ENCODE results near the gene SFRP4. TPM values are rescaled to one million over a fixed set of nuclear protein-coding genes. Genes with fewer than 3 reads are reported as not detected.
A peak's percentile ranks its signal among the peaks of the same experiment; 100 is the strongest.

SFRP4 gene
- total and polyA plus RNA-seq, 9 of the 15 experiments (the other 6 are each of a cell fraction or from before 2014, with no cell fraction given) = not detected

DNA sequence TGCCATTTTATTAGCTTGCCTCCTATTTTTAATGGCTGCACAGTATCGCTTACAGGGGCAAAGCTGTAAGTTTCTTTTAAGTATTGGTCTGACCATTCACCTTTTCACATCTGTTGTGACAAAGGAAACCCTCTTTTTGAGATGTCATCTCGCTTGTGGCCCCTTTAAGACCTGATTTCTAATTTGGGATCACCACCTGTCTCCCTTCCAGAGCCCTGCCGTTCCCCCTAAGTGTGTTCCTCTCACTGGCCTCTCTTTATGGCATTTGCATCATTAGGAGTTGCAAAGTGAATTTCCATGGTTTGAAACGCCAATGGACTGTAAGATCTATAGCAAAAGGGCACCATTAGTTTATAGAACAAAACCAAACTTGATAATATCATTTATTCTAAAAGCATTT is 5.3 kb upstream of the SFRP4 start (continued):
- TF ChIP-seq, protein P1, sequence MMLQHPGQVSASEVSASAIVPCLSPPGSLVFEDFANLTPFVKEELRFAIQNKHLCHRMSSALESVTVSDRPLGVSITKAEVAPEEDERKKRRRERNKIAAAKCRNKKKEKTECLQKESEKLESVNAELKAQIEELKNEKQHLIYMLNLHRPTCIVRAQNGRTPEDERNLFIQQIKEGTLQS (IDR thresholded peaks at IDR 0.05) = no peak
- TF ChIP-seq, protein P1 (CRISPR knock-in tag; conservative IDR thresholded peaks at IDR 0.05) = no peak
- TF ChIP-seq ZBTB17 (CRISPR knock-in tag; IDR thresholded peaks at IDR 0.05) (no peak), RUNX1 (IDR thresholded peaks at IDR 0.05; ENCODE audit: low read depth) (no peak), RAD51 (IDR thresholded peaks at IDR 0.05; ENCODE audit: borderline replicate concordance, low read depth) (no peak)

DNA sequence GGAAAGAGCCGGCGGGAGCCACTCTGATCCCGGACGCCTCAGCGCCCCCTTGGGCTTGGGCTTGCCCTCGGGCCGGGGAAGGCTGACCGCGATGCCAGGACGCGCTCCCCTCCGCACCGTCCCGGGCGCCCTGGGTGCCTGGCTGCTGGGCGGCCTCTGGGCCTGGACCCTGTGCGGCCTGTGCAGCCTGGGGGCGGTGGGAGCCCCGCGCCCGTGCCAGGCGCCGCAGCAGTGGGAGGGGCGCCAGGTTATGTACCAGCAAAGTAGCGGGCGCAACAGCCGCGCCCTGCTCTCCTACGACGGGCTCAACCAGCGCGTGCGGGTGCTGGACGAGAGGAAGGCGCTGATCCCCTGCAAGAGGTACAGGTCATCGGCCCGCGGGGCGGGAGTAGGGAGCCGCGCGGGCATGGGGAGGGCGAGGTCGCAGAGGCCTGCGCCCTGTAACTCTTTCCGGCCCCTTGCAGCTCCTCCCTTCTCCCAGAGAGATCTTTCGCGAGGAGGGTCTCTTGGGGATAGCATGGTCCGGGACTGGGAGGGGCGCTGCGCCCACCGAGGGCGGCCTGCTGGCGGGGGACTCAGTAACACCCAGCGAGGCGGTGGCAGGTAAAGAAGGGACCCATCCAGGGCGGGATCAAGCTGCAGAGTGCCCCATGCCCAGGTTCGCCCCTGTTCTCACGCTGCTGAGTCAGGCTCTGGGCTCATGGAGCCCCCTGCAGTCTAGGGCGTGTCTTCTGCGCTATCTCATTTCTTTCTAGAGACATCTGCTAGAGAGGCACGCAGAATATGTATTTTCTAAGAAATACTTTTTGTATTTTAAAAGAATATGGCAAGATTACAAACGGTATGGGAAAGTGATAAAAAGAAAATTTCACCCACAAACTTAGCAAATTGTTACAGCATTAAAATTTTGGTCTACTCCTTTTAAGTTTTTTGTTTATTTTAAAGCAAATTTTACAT is 4.5 kb upstream of the SFRP4 start:
- WGBS (ENCODE audit: insufficient coverage, low coverage, missing lambda C conversion rate) = 54% methylated on average over 37 of the region's 63 CpGs
- H4K20me1 ChIP-seq (replicated peaks; ENCODE audit: control insufficient read depth, insufficient read depth, low read length) = no peaks in the 10 kb centered on the region
- peak overlapping the region; percentile 94 for H2AFZ ChIP-seq (ENCODE audit: low read depth, low read length)
- peak overlapping the region; percentile 31 to 34 for H3K9ac ChIP-seq (ENCODE audit: insufficient read depth in 1 of 2, low read depth in 2 of 2, low read length in 2 of 2)
- no TSS peak for BruUV-seq (replicated peaks)
- POLR2A ChIA-PET = no interaction called here
- H3K4me2 ChIP-seq (ENCODE audit: insufficient read depth, low read length) = peak overlapping the region; percentile 40; the same call in 1 of the 2 replicates
- intact Hi-C loops (cut with micrococcal nuclease) (no loop called here), in situ Hi-C loops (cut with MboI) (no loop called here)
- no peaks in the 10 kb centered on the region for H3K9me1 ChIP-seq (ENCODE audit: control insufficient read depth, insufficient read depth, low read length)
- H3K9me3 ChIP-seq (replicated peaks; ENCODE audit: control insufficient read depth, insufficient read depth, low read depth, low read length) = no peaks in the 10 kb centered on the region
- CTCF ChIA-PET (ENCODE audit: low intra/inter-chr PET ratio) = interaction anchor here (0.6 kb wide), 1 partner anchor 185 kb away, joined by 3 read pairs; no protein-coding TSS in a partner anchor
- H3K27ac ChIP-seq (ENCODE audit: extremely low read depth, low read depth, low read length) = peak overlapping the region; percentile 64
- H3K79me2 ChIP-seq (ENCODE audit: control insufficient read depth, insufficient read depth, low read length) = no peaks in the 10 kb centered on the region
- DNase-seq (ENCODE audit: extremely low read depth in 1 of 4, low spot score in 3 of 4) (peak; percentile 64 to 77 (median 68)), ATAC-seq (peak; percentile 94), FAIRE-seq (peak; percentile 79)
- H3K27me3 ChIP-seq (ENCODE audit: control insufficient read depth in 2 of 2, insufficient read depth in 2 of 2, low read length in 2 of 2) = peaks cover 0 to 5% of the 10 kb centered on the region in 2 experiments; a peak in 3 of 5 replicates
- no peaks in the 10 kb centered on the region for H3K36me3 ChIP-seq (ENCODE audit: control insufficient read depth, insufficient read depth, low read length)
- H3K4me1 ChIP-seq (replicated peaks in 1 of 2; ENCODE audit: control insufficient read depth in 2 of 2, insufficient read depth in 2 of 2, low read length in 2 of 2) = peaks cover 9 to 21% of the 10 kb centered on the region in 2 experiments; a peak in 4 of 5 replicates
- H3K4me3 ChIP-seq = no peak overlapping the region
- 0 out of 4 replicates have a peak, but pooled peaks have one; percentile 14 to 28 for TF ChIP-seq MNT (conservative IDR thresholded peaks at IDR 0.05)
- TF ChIP-seq ZNF12 (CRISPR knock-in tag; IDR thresholded peaks at IDR 0.05) = no peak
- TF ChIP-seq GABPA (tag; conservative IDR thresholded peaks at IDR 0.05; ENCODE audit: low read depth) = no peak
- TF ChIP-seq ZNF316 (IDR thresholded peaks at IDR 0.05) = peak; percentile 86
- TF ChIP-seq MAFG (tag; conservative IDR thresholded peaks at IDR 0.05) = 0 out of 2 replicates have a peak, but pooled peaks have one; percentile 20
- TF ChIP-seq POLR2A (conservative IDR thresholded peaks at IDR 0.05) = no peak
- TF ChIP-seq DACH1 (IDR thresholded peaks at IDR 0.05; ENCODE audit: partially characterized antibody) = no peak
- TF ChIP-seq RFX5 (IDR thresholded peaks at IDR 0.05; ENCODE audit: low read depth, low read length) = no peak
- TF ChIP-seq PPARD (CRISPR knock-in tag; IDR thresholded peaks at IDR 0.05) = no peak
- TF ChIP-seq KAT2B (IDR thresholded peaks at IDR 0.05; ENCODE audit: low read depth, low read length) = no peak
- peak; percentile 48 for TF ChIP-seq RBFOX2 (IDR thresholded peaks at IDR 0.05; ENCODE audit: low read depth, low read length)
- no peak for TF ChIP-seq CHD4 (IDR thresholded peaks at IDR 0.05; ENCODE audit: insufficient read depth, insufficient replicate concordance, low read depth, low read length, poor library complexity, severe bottlenecking)
- peak; percentile 85 for TF ChIP-seq ARID1B (IDR thresholded peaks at IDR 0.05)
- no peak for TF ChIP-seq SMAD1 (IDR thresholded peaks at IDR 0.05; ENCODE audit: low read depth, low read length, partially characterized antibody)
- TF ChIP-seq XRCC3 (IDR thresholded peaks at IDR 0.05) = no peak
